Vagina (tissue), 2 donors: ENCODE data around the gene ADAM22.

Experiments used
- POLR2A ChIP-seq, 2 donors: fragments of 450-650 bp; IDR thresholded peaks; one replicate each; pipeline ENCODE4 v1.6.1; 2017; ENCODE audit warnings: antibody characterized with exemption in 2 of 2, mild to moderate bottlenecking in 2 of 2, moderate library complexity in 2 of 2
- POLR2AphosphoS5 ChIP-seq, 2 donors: sonication (generic); formaldehyde crosslinking; IDR thresholded peaks; one replicate each; pipeline ENCODE4 v1.9.0; 2017; ENCODE audit warnings: antibody characterized with exemption in 2 of 2, mild to moderate bottlenecking in 2 of 2, low read depth in 1 of 2; ENCODE audit not compliant: insufficient read depth in 1 of 2
- TF ChIP-seq, protein P1 (sequence below), 3 experiments: fragments of 450-650 bp in 2 of 3; fragments of 200-600 bp in 1 of 3; sonication (generic) in 1 of 3; IDR thresholded peaks; one replicate each; pipeline ENCODE4 v1.5.1; 2017 to 2019; ENCODE audit warnings: antibody characterized with exemption in 3 of 3, mild to moderate bottlenecking in 2 of 3, moderate library complexity in 2 of 3

DNA sequence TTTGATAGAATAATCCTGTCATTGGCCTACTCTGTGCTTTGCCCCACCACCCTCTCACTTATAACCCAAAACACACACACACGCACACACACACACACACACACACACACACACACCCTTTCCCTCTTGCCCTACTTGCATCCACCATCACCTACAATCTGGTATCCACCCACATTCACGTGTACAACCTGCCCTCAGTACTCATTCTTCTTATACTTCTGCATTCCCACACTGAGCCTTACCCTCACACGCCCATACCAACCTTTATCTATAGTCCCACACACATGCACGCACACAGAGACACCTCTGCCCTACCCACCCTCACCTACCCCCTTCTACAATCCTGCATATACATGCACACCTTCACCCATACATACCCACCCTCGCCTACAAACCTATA lies 296.6 kb downstream of the ADAM22 start:
- TF ChIP-seq POLR2A (IDR thresholded peaks at IDR 0.05): no peak
- TF ChIP-seq POLR2AphosphoS5 (IDR thresholded peaks at IDR 0.05; ENCODE audit: insufficient read depth in 1 of 2, low read depth in 1 of 2): no peak
- TF ChIP-seq, protein P1, sequence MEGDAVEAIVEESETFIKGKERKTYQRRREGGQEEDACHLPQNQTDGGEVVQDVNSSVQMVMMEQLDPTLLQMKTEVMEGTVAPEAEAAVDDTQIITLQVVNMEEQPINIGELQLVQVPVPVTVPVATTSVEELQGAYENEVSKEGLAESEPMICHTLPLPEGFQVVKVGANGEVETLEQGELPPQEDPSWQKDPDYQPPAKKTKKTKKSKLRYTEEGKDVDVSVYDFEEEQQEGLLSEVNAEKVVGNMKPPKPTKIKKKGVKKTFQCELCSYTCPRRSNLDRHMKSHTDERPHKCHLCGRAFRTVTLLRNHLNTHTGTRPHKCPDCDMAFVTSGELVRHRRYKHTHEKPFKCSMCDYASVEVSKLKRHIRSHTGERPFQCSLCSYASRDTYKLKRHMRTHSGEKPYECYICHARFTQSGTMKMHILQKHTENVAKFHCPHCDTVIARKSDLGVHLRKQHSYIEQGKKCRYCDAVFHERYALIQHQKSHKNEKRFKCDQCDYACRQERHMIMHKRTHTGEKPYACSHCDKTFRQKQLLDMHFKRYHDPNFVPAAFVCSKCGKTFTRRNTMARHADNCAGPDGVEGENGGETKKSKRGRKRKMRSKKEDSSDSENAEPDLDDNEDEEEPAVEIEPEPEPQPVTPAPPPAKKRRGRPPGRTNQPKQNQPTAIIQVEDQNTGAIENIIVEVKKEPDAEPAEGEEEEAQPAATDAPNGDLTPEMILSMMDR (IDR thresholded peaks at IDR 0.05): no peak
